Large intestine (tissue), 3 donors: ENCODE measurements around the gene RTL3. TPM values are rescaled to one million over a fixed set of nuclear protein-coding genes. Genes with fewer than 3 reads are reported as not detected.
"Not testable (repeated sequence)": the region's sequence is repeated elsewhere in the genome, so short reads cannot be mapped to it uniquely, and the experiment has no call there.

Source experiments
- DNase-seq, 2 donors: peaks; one replicate each; pipeline versions ENCODE4 v3.0.0 to v3.0.0-alpha.2; 2013
- H3K27ac ChIP-seq: one replicate; pipeline ENCODE4 v1.5.1; 2013; ENCODE audit warnings: low read length
- H3K27me3 ChIP-seq: 2 replicates; pipeline ENCODE4 v1.6.1; 2013; ENCODE audit warnings: low read length; ENCODE audit not compliant: control insufficient read depth, insufficient read depth
- H3K36me3 ChIP-seq: 2 replicates; pipeline ENCODE4 v1.6.1; 2013; ENCODE audit warnings: low read length; ENCODE audit not compliant: control insufficient read depth, insufficient read depth
- H3K4me1 ChIP-seq: one replicate; pipeline ENCODE4 v1.6.1; 2013; ENCODE audit warnings: low read length; ENCODE audit not compliant: control insufficient read depth, insufficient read depth
- H3K4me3 ChIP-seq: one replicate; pipeline ENCODE4 v1.5.1; 2013; ENCODE audit warnings: low read length
- H3K9me3 ChIP-seq: one replicate; pipeline ENCODE4 v1.6.1; 2013; ENCODE audit warnings: mild to moderate bottlenecking, low read depth, low read length, moderate library complexity; ENCODE audit not compliant: control insufficient read depth
- WGBS: methylation state at CpG from one replicate; pipeline ENCODE4 v1.1.5; 2013; ENCODE audit warnings: low lambda C conversion rate; ENCODE audit not compliant: insufficient coverage; 5-methylcytosine and 5-hydroxymethylcytosine counted together
- polyA plus RNA-seq: library from polyadenylated mRNA; unstranded; fragments of 120-200 nt; gene quantifications from one replicate; pipeline ENCODE4 v1.2.1, GENCODE V29; 2013

Gene RTL3
- polyA plus RNA-seq, 1 donor = 0.48 TPM

DNA sequence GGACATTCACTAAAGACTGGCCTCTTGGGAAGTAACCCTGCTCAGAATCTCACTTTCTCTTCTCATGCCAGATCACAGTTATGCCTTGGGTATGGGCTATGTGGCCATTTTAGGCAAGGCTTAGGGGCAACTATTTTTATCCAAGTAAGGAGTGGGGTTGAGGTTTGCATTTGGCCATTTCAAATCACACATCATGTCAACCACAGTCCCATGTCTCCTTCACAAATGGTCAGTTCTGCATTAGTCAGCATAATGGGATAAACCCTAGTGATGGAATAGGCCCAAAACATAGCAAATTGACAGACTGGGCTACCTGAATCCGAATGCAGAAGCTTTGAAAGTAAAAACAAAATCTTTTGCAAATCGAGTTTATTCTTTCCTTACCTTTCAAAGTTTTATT lies 827 bp upstream of the RTL3 start:
- no peak overlapping the region for H3K27ac ChIP-seq
- whole genome bisulfite sequencing = no CpG with 5 or more reads among the region's 2 CpGs
- H3K4me1 ChIP-seq = no peaks in the 10 kb centered on the region
- no peak for DNase-seq
- no peaks in the 10 kb centered on the region for H3K36me3 ChIP-seq
- H3K4me3 ChIP-seq = no peak overlapping the region
- H3K9me3 ChIP-seq = no peaks in the 10 kb centered on the region
- H3K27me3 ChIP-seq = no peaks in the 10 kb centered on the region

- no peaks in the 10 kb centered on the region for H3K36me3 ChIP-seq
- H3K27ac ChIP-seq = no peak overlapping the region
- no peaks in the 10 kb centered on the region for H3K4me1 ChIP-seq
- H3K4me3 ChIP-seq = no peak overlapping the region
- no peaks in the 10 kb centered on the region for H3K27me3 ChIP-seq
- no CpG with 5 or more reads among the region's 6 CpGs for WGBS
- H3K9me3 ChIP-seq = no peaks in the 10 kb centered on the region
- DNase-seq = no peak
Measured at GRCh38 chrX:78658414-78658813, 714 bp downstream of the RTL3 start.

DNA sequence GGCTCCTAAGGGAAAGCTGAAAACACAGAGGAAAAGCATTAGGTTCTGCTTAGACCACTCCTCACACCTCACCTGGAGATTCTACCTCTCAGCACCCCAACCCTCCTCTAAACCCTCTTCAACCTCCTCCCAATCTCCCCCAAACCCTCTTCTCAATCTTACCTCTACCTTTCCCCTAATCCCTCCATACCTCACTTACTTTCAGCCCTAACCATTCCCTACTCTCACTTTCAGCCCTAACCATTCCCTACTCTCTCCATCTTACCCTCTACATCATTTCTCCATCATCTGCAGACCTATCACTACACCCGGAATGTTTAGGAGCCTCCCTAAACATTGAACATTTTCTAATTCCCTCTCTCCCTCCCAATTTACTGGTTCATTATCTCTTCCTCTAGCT lies 3.5 kb downstream of the RTL3 start:
- Histone ChIP-seq H3K4me3 (no peak overlapping the region), H3K27me3 (no peaks in the 10 kb centered on the region), H3K27ac (no peak overlapping the region), H3K4me1 (no peaks in the 10 kb centered on the region), H3K36me3 (no peaks in the 10 kb centered on the region), H3K9me3 (no peaks in the 10 kb centered on the region)
- 80% methylated on average over 1 of the region's 1 CpG for WGBS
- DNase-seq = no peak

DNA sequence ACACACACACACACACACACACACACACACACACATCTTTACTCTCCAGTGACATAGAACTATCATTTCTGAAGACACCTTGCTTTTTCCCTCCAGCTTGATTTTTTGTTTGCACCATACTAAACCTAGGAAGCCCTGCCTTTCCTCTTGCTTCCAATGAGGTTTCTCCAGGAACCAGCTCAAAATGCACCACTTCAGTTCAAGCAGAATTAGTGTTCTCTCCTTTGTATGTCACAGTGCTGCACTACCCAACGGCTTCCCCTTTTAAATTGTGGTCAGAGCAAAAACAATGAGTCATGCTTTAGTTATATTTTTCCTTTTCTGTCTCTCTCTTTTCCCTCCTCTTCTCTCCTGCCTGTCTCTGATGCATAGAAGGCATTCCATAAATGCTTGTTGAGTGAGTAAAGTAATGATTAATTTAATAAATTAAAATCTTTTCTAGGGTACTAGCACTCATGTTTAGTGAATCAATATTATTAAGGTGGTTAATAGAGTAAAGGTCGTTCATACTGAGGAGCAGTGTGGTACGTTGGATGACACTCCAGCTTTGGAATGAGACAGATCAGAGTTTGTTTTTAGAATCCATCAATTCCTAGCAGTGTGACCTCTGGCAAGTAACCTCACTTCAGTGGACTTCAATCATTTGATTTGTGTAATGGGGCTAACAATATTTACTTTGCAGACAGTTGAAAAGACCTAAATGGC lies 5.9 kb downstream of the RTL3 start:
- DNase-seq = no peak
- no peaks in the 10 kb centered on the region for H3K9me3 ChIP-seq
- no peak overlapping the region for H3K27ac ChIP-seq
- no peaks in the 10 kb centered on the region for H3K36me3 ChIP-seq
- no peak overlapping the region for H3K4me3 ChIP-seq
- H3K27me3 ChIP-seq = no peaks in the 10 kb centered on the region
- WGBS = no CpG with 5 or more reads among the region's 3 CpGs
- no peaks in the 10 kb centered on the region for H3K4me1 ChIP-seq

DNA sequence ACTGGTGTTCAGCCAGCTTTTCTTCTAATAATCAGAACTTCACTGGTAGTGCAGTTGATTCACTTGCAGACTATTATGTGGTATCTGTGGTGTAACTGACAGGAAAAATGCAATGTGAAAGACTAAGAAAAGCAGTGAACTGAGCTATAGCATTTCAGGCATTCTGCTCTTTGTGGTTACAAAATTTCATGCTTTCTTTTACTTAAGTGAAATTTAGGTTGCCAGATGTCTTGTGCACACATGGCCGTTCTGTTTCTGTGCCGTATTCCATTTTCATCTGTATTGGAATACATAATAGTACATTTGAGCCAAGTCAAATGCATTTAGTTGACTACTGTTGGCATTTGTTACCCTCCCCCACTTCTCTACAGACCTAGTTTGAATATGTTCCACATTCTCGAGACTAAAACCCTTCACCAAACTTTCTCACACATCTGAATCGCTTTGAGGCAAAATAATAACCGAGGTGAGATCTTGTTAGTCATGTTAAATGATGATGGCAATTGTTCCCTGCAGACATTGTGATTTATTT lies 8.2 kb downstream of the RTL3 start:
- no peaks in the 10 kb centered on the region for H3K36me3 ChIP-seq
- no peak for DNase-seq
- H3K4me3 ChIP-seq = no peak overlapping the region
- H3K4me1 ChIP-seq = no peaks in the 10 kb centered on the region
- no peak overlapping the region for H3K27ac ChIP-seq
- no peaks in the 10 kb centered on the region for H3K27me3 ChIP-seq
- WGBS = no CpG with 5 or more reads among the region's 5 CpGs
- H3K9me3 ChIP-seq = no peaks in the 10 kb centered on the region

DNA sequence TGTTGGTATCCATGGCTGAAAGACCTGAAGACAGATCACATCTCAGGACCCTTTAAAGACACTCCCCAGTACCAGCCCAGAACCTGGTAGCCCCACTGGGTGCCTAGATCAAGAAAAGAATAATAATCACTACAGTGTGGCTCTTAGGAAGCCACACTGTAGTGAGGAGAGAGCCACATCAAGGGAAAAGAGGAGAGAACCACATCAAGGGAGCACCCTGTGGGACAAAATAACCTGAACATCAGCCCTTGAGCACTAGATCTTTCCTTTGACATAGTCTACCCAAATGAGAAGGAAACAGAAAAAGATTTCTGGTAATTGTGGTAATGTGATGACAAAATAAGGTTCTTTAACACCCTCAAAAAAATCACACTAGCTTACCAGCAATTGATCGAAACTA lies 15.3 kb downstream of the RTL3 start:
- H3K4me1 ChIP-seq = no peaks in the 10 kb centered on the region
- H3K4me3 ChIP-seq = no peak overlapping the region
- DNase-seq = no peak
- no peaks in the 10 kb centered on the region for H3K27me3 ChIP-seq
- H3K36me3 ChIP-seq = no peaks in the 10 kb centered on the region
- no peaks in the 10 kb centered on the region for H3K9me3 ChIP-seq
- no CpG with 5 or more reads among the region's 1 CpG for WGBS
- H3K27ac ChIP-seq = no peak overlapping the region

- no peaks in the 10 kb centered on the region for H3K4me1 ChIP-seq
- no CpG with 5 or more reads among the region's 1 CpG for WGBS
Measured at GRCh38 chrX:78643096-78643495, 16.0 kb downstream of the RTL3 start.

DNA sequence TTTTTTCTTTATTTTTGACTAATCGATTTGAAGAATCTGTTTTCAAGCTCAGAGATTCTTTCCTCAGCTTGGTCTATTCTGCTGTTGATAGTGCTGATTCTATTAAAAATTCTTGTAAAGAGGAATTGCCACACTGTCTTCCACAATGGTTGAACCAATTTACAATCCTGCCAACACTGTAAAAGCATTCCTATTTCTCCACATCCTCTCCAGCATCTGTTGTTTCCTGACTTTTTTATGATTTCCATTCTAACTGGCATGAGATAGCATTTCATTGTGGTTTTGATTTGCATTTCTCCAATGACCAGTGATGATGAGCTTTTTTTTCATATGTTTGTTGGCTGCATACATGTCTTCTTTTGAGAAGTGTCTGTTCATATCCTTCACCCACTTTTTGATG lies 23.0 kb downstream of the RTL3 start:
- H3K27ac ChIP-seq, H3K36me3 ChIP-seq, DNase-seq, H3K4me3 ChIP-seq, H3K27me3 ChIP-seq, H3K4me1 ChIP-seq, H3K9me3 ChIP-seq: not testable (repeated sequence)
- whole genome bisulfite sequencing = no CpG with 5 or more reads among the region's 1 CpG

More at GRCh38 chrX:78643096-78643495, 16.0 kb downstream of the RTL3 start:
- H3K4me3 ChIP-seq = no peak overlapping the region
- H3K9me3 ChIP-seq = no peaks in the 10 kb centered on the region
- no peaks in the 10 kb centered on the region for H3K27me3 ChIP-seq
- DNase-seq = no peak
- H3K36me3 ChIP-seq = no peaks in the 10 kb centered on the region
- H3K27ac ChIP-seq = no peak overlapping the region

DNA sequence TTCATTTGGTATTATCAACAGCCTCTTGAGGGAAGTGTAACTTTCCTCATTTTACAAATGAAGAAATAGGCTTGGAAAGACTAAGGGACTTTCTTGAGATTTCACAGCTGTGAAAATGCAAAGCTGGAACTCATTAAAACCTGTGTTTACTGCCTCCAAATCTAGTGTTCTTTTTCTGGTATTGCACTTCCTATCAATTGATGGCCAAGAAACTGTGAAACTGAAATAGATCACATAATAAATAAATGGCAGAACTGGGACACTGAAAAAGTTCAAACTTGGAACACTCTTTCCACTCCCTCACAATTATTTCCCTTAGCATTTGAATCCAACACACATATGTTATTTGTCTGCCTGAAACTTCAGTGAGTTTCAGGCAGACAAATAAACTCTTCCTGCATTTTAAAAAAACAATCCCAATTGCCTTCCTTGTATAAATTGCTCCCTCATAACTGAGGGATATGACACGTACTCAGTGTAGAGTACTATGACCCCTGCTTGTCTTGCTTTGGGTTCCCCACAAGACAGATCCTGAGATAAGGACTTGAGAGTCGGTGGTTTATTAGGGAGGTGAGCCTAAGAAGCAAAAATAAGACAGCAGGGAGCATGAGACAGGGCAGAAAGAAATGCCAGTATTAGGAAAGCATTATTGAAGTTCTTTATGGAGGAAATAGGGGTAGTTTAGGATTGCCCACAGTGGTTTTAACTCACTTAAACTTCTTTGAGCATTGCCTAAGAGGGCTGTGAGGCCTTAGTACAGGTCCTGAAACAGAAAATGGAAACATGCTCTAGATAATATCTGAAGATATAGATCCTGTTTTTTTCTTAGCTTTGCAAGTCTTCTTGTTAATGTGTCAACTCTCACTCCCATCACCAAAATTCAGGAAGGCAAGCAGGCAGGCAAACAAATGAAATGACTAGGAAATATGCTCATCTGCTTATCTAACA lies 33.9 kb downstream of the RTL3 start:
- no peak overlapping the region for H3K27ac ChIP-seq
- WGBS = no CpG with 5 or more reads among the region's 2 CpGs
- DNase-seq = peak in 1 of 2 donors; percentile 4

GRCh38 chrX:78624426-78624825 lies 34.7 kb downstream of the RTL3 start:
- no CpG with 5 or more reads among the region's 1 CpG for WGBS
- Histone ChIP-seq H3K4me3 (no peak overlapping the region), H3K27me3 (no peaks in the 10 kb centered on the region), H3K4me1 (no peaks in the 10 kb centered on the region), H3K36me3 (no peaks in the 10 kb centered on the region), H3K27ac (no peak overlapping the region), H3K9me3 (no peaks in the 10 kb centered on the region)
- DNase-seq = no peak

More for the DNA sequence above, 33.9 kb downstream of the RTL3 start:
- Histone ChIP-seq H3K9me3 (no peaks in the 10 kb centered on the region), H3K36me3 (no peaks in the 10 kb centered on the region), H3K4me3 (no peak overlapping the region), H3K27me3 (no peaks in the 10 kb centered on the region), H3K4me1 (no peaks in the 10 kb centered on the region)
